NB4 (cell line): Measurements from ENCODE around the gene LRRC1.

Experiments used
- CTCF ChIP-seq: IDR thresholded peaks from one replicate; pipeline ENCODE4 v1.5.1; 2012; ENCODE audit warnings: low read depth, low read length
- MAX ChIP-seq: IDR thresholded peaks from 2 replicates; pipeline ENCODE4 v1.6.1; 2011; ENCODE audit warnings: low read depth, low read length
- MYC ChIP-seq: IDR thresholded peaks from 2 replicates; pipeline ENCODE4 v1.6.1; 2011; ENCODE audit warnings: low read depth, low read length
- POLR2A ChIP-seq: IDR thresholded peaks from 2 replicates; pipeline ENCODE4 v1.6.1; 2011; ENCODE audit warnings: mild to moderate bottlenecking; ENCODE audit not compliant: insufficient read length; ENCODE audit errors: extremely low read depth

- no peak for TF ChIP-seq CTCF
- TF ChIP-seq POLR2A: no peak
- no peak for TF ChIP-seq MYC
- TF ChIP-seq MAX: no peak
Measured at GRCh38 chr6:53938810-53939209, 144.0 kb downstream of the LRRC1 start.
